GM12874 (cell line): ENCODE data around the gene UNC13A.

Experiments
- TF ChIP-seq, protein P1 (sequence below): IDR thresholded peaks from 2 replicates; pipeline ENCODE4 v1.5.1; 2011; ENCODE audit warnings: low read depth, mild to moderate bottlenecking, control low read depth, low read length, moderate library complexity; ENCODE audit not compliant: insufficient read depth

Gene UNC13A

DNA sequence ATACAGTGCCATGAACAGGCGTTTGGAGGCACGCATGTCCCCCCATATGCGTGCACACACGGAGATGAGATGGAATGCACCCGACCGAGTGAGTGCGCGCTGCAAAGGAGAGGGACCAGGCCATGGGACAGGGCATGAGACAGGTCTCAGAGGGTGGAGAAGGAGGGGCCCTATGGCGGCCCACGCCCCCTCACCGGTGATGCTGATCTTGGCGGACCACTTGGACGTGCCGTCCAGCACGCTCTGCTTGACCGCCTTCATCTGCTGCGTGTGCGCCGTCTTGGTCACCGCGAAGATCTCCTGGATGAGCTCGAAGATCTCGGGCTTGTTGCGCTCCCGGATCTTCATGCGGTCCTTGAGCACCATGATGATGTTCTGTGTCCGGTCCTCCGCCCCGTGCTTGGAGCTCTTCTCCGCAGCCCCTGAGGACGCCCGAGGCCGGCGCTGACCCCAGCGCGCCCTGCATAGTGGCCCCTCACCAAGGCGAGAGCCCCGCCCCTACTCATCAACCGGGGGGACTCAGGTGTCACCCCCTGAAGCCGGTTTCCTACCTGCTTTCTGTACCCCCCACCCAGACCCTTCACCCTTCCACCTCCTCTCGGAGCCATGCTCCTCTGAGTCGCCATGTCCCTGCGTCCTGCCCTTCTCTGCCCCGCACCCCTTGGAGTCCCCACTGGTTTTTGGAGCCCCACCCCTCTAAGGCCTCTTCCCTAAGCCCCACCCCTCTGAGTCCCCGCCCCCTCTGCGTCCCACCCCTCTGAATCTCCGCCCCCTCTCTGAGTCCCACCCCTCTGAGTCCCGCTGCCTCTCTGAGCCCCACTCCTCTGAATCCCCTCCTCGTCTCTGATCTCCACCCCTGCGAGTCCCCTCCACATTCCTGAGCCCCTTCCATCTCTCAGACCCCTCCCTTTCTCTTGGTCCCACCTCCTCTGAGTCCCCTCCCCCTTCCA is 40.8 kb downstream of the UNC13A start:
- TF ChIP-seq, protein P1, sequence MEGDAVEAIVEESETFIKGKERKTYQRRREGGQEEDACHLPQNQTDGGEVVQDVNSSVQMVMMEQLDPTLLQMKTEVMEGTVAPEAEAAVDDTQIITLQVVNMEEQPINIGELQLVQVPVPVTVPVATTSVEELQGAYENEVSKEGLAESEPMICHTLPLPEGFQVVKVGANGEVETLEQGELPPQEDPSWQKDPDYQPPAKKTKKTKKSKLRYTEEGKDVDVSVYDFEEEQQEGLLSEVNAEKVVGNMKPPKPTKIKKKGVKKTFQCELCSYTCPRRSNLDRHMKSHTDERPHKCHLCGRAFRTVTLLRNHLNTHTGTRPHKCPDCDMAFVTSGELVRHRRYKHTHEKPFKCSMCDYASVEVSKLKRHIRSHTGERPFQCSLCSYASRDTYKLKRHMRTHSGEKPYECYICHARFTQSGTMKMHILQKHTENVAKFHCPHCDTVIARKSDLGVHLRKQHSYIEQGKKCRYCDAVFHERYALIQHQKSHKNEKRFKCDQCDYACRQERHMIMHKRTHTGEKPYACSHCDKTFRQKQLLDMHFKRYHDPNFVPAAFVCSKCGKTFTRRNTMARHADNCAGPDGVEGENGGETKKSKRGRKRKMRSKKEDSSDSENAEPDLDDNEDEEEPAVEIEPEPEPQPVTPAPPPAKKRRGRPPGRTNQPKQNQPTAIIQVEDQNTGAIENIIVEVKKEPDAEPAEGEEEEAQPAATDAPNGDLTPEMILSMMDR, result no peak

DNA sequence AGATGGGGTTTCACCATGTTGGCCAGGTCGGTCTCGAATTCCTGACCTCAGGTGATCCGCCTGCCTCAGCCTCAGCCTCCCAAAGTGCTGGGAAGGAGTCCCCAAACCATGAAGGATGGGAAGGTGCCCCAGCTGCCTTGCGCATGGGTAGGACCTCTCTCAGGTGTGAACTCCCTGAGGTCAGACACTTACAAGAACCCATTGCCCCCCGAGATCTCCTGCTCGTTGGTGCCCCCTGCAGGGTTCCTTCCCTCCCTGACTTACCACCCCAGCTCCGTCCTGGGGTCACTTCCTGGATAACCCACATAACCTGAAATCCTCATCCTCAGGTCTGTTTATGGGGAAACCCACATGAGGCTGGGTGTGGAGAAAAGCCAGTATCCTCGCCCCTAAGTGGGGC is 41.7 kb downstream of the UNC13A start:
- TF ChIP-seq, protein P1, result no peak

GRCh38 chr19:17645339-17645963 is 42.7 kb downstream of the UNC13A start:
- TF ChIP-seq, protein P1, result no peak

- TF ChIP-seq, protein P1, result no peak
These were observed 45.5 kb downstream of the UNC13A start for GRCh38 chr19:17642656-17643055.

DNA sequence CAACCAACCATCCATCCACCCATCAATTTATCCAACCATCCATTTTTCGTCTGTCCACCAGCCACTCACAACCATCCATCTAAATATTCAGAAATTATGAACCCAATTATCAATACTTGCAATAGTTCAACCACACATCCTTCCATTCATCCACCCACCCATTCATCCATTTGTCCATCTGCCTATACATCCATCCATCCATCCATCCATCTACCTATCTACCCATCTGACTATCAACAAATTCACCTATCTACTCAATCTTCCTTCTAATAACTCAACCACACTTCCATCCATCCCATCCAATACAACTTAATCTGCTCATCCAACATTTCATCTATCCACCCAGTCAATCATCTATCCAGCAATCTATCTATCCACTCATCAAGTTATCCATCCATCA is 46.3 kb downstream of the UNC13A start:
- TF ChIP-seq, protein P1, result no peak

DNA sequence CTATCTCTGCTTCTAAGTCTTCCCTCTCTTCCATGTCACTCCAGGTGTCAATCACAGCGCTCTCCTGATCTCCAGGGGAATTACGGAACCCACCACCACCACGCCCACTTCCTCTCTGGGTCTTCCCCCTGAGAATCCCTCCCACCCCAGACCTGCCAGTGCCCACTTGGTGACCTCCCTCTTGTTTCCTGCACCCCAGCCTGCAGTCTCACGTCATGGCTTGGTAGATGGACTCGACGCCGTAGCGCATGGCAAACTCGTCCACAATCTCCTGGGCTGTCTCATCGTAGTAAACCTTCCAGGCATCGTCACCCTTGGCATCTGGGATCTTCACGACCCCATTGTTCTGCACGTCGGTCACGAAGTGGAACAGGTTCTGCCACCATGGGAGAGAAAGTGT is 47.0 kb downstream of the UNC13A start:
- TF ChIP-seq, protein P1, result no peak

DNA sequence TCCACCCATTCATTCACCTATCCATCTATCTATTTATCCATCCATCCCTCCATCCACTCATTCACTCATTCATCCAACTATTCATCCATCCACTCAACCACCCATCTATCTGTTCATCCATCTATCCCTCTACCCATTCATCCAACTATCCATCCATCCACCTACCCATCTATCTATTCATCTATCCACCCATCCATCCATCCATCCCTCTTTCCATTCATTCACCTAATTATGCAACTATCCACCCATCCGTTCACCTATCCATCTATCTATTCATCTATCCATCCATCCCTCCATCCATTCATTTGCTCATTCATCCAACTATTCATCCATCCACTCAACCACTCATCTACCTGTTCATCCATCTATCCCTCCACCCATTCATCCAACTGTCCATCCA is 54.5 kb downstream of the UNC13A start:
- TF ChIP-seq, protein P1, result no peak
